Measurements from ENCODE around the gene SH2B3. TPM values are rescaled to one million over a fixed set of nuclear protein-coding genes. Genes with fewer than 3 reads are reported as not detected.

Gene SH2B3
- total RNA-seq, 1 donor from 2014 or later: 231 TPM

DNA sequence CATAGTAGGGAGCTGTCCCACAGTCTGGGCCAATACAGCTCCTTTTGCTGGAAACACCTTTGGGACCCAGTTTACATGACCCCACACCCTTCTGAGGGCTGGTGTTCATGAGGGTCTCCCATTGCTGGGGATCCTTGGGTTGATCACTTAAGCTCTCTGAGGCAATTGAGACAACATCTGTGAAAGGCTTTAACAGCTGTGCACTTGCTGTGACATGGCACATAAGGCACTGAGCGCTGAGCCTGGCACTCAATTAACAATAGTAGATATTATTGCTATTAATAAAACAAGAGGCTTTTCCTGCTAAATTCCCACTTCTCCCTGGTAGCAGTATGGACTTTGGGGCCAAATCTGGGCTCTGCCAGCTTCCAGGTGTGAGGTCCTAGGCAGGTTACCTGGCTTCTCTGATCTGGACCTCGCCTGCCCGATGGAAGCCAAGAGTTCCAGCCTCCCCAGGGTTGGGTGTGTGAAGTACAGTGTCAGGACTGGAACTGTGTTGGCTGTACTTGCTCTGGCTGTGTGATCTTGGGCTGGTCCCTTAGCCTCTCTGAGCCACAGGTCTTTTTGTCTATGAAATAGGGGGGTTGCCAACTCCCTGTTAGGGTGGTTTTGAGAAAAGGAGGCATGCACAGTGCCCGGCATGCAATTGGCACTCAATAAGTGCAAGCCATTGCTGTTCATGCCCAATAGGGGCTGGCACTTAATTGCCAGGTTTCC is 3.1 kb downstream of the SH2B3 start:
- DNase-seq (ENCODE audit: extremely low read depth, low read depth, low spot score): no peak

DNA sequence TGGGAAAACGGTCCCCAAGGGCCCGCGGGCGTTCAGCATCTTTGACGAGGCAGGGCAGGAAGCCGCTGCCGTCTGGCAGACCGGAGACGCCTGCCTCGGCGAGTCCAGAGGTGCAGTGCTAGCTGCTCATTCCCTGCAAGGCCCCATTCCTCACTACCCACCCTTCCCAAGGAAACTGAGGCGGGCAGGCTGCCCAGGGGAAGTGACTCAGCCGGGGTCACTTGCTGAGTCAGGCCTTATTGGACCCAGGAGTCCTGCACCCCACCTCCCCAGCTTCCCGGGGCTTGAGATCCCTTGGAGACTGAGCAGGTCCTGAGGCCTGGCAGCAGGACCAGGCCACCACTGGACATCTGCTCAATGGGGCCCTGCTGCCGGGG is 3.7 kb downstream of the SH2B3 start:
- DNase-seq (ENCODE audit: extremely low read depth, low read depth, low spot score): no peak

DNA sequence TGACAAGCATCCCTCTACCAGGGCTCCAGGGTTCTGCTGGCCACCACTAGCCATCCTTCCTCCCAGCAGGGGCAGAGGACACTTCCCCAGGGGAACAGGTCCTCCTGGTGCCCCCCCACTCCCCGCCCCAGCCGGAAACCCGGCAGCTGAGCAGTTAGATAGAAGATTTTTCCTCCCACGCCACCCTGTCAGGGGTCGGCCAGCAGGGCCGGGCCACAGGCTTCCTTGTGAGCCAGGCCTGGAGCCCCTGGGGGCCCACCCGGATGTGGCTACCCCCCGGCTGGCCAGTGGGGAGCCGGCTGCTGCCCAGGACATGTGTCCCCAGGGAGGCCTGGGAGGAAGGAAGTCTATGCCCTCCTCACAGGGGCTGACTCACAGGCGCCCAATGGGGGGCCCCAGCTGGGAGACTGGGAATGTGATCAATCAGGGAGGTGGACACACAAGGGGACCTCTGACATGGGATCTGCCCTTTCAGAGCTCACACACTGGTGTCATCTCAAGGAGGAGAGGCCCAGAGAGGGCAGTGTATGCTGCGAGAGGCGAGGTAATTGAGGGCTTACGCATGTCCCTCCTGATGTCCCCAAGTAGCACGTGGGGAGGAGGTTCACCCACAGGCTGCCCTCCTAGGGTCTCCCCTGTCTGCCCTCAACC is 4.2 kb downstream of the SH2B3 start:
- DNase-seq (ENCODE audit: extremely low read depth, low read depth, low spot score): no peak

DNA sequence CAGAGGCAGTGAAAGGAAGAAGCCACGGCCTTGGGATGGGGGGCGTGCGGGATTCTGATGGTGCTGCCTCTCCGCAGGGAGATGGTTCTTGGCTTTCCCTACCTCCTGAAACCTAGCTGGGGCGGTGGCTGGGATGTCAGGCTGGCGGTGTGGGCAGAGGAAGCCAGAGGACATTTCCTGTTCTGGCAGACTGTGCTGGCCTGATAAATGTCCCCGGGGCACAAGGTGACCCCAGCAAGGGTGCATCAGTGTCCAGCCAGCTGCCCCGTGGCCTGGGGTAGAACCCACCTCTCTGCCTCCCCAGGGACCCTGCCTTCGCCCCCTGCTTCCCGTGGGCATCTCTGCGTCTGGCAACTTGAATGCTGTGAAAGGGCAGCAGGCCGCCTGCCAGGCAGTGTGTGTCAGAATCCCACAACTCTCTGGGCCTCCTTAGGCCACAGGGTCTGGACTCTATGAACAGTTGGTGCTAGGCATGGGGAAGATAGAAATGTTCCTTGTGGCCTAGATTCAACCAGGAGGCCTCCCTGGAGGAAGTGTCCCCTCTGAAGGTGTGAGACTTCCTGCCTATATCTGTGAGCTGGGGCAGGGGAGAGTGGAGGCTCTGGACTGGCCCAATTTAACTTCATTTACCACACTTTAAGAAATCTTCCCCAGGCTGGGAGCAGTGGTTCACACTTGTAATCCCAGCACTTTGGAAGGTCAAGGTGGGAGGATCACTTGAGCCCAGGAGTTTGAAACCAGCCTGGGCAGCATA is 4.9 kb downstream of the SH2B3 start:
- no peak for DNase-seq (ENCODE audit: extremely low read depth, low read depth, low spot score)

DNA sequence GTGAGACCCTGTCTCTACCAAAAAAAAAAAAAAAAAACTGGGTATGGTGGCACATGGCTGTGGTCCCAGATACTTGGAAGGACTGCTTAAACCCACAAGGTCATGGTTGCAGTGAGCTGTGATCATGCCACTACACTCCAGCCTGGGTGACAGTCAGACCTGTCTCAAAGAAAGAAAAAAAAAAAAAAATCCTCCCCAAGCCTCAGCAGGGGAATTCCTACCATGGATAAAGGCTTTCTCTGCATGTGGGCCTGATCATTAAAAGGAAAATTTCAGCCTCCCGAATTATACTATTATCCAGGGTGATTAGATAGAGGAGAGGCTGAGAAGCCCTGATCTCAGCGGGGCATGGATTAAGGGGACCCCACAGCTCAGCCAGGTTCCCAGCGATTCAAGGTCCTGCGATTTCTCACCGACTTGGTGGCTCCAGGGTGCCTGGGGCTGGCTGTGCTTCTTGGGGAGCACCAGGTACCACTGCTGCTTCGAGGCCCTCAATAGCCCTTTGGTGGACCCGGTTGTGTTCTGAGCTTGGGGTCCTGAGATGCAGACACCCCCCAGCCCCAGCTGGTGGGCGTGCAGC is 5.6 kb downstream of the SH2B3 start:
- no peak for DNase-seq (ENCODE audit: extremely low read depth, low read depth, low spot score)

DNA sequence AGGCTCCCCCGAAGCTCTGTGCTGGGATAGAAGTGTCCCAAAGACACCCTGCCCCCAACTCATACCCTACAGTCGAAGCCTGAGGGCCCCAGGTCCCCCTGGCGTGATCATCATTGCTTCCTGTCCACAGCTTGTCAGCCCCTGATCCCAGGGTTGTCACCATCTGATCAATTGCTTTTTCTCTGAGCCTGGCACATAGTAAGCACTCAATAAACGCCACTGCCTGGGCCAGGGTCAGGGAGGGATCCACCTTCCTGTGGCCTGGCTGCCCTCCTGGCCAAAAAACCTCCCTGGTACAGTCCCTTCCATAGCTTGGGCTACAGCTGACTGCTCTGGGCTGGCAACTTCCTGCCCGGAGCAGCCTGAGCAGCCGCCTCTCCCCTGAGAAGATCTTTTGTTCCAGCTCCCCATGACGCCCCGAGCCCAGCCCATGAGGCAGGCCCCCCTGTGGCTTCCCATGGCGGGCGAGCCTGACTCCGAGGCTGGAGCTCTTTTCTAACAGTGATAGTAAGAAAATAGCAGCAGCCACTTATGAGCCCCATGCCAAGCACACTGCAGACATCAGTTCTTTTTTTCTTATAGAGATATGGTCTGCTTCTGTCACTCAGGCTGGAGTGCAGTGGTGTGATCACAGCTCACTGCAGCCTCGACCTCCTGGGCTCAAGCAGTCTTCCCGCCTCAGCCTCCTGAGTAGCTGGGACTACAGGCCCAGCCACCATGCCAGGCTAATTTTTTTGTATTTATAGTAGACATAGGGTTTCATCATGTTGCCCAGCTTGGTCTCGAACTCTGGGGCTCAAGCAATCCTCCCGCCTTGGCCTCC is 6.5 kb downstream of the SH2B3 start:
- no peak for DNase-seq (ENCODE audit: extremely low read depth, low read depth, low spot score)

DNA sequence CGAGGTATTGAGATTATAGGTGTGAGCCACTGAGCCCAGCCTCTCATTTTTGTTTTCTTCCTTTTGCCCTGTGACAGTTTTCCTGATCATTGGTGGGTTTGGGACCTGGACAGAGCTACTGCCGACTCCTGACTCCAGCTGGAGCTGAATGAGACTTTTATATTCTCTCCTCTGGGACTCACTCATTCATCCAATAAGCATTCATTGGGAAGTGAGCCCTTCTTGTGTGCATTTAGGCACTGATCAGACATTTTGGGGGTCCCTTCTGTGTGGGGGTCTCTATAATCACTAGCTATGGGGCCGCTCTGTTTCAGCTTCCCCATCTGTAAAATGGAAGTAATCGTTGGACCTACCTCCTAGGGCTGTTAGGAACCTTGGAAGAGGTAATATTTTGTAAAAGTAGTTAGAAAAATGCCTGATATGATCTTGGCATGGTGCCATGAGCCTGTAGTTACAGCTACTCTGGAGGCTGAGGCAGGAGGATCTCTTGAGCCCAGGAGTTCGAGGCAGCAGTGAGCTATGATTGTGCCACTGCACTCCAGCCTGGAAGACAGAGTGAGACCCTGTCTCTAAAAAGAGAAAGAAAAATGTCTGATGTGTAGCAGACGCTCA is 7.2 kb downstream of the SH2B3 start:
- no peak for DNase-seq (ENCODE audit: extremely low read depth, low read depth, low spot score)

DNA sequence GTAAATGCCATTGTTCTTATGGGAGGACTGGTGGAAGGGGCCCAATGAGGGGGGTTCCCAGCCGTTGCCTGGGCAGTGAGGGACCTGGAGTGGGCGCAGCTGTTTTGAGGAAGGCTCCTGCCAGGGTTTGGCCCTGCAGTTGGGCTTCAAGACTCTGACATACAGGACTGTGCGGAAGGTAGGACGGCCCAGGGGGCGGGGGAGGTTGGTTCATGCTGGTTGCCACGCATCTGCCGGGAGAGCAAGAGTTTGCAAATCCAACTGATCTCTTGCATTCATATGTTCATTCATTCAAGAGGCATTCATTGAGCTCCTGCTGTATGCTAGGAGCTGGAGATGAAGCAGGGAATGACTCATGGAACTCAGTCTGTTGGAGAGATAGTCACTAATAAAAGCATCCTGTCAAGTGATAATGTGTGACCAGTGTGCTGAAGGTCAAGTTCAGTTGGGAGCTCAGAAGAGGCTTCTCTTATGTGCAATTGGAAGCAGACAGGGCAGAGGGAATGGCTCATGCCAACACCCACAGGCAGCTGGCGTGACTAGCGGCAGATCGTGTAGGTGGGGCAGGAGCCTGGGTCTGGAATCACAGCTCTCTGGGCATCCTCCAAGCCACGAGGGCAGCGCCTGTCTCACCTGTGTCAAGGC is 7.8 kb downstream of the SH2B3 start:
- no peak for DNase-seq (ENCODE audit: extremely low read depth, low read depth, low spot score)

DNA sequence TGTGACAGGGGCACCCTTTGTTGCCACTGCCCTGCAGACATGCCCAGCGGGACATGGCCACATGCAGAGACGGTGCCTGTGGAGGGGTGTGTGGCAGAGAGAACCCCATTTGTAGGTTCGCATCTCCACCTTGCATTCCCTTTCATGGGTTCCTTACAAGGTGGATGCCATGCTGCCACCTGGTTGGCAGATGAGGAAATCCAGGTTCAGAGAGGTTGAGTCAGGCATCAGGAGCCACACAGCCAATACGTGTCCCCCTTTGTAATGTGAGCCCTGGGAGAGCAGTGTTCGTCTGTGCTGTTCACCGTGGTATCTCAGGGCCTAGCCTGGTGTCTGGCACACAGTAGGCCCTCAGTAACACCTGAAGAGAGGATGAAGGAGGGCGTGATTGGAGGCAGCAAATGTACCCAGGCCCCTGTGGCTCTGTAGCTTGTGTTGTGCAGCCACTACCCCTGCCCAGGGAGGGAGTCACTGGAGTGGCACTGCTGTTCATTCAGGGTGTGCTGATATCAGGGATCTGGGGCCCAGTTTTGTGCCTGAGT is 9.1 kb downstream of the SH2B3 start:
- DNase-seq (ENCODE audit: extremely low read depth, low read depth, low spot score): no peak

DNA sequence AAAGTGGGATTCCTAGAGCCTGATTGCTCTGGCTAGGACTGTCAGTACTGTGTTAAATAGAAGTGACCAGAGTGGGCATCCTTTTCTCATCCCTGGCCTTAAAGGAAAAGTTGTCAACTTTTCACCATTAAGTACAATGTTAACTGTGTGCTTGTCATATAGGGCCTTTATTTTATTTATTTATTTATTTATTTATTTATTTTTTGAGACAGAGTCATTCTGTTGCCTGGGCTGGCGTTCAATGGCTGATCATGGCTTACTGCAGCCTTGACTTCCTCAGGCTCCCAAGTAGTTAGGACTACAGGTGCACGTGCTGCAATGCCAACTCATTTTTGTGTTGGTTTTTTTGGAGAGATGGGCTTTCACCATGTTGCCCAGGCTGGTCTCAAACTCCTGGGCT is 11.6 kb downstream of the SH2B3 start:
- no peak for DNase-seq (ENCODE audit: extremely low read depth, low read depth, low spot score)

DNA sequence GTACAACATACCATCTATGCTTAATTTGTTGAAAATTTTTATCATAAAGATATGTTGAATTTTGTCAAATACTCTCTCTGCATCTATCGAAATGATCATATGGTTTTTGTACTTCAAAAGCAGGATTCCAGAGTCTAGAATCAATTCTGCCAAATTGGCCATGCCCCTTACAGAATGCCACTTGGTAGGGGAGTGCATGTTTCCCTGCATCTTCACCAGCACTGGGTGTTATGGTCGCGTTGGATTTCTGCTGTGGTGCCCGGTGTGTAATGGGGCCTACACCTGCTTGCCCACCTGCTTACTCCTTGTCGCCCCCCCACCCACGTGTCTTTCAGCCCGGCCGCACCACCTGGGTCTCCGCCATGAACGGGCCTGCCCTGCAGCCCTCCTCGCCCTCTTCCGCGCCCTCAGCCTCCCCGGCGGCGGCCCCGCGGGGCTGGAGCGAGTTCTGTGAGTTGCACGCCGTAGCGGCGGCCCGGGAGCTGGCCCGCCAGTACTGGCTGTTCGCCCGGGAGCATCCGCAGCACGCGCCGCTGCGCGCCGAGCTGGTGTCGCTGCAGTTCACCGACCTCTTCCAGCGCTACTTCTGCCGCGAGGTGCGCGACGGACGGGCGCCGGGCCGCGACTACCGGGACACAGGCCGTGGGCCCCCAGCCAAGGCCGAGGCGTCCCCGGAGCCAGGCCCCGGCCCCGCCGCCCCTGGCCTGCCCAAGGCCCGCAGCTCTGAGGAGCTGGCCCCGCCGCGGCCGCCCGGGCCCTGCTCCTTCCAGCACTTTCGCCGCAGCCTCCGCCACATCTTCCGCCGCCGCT is 12.3 kb downstream of the SH2B3 start:
- no peak for DNase-seq (ENCODE audit: extremely low read depth, low read depth, low spot score)

DNA sequence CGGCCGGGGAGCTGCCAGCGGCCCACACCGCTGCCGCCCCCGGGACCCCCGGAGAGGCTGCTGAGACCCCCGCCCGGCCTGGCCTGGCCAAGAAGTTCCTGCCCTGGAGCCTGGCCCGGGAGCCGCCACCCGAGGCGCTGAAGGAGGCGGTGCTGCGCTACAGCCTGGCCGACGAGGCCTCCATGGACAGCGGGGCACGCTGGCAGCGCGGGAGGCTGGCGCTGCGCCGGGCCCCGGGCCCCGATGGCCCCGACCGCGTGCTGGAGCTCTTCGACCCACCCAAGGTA is 12.8 kb downstream of the SH2B3 start:
- DNase-seq (ENCODE audit: extremely low read depth, low read depth, low spot score): no peak

DNA sequence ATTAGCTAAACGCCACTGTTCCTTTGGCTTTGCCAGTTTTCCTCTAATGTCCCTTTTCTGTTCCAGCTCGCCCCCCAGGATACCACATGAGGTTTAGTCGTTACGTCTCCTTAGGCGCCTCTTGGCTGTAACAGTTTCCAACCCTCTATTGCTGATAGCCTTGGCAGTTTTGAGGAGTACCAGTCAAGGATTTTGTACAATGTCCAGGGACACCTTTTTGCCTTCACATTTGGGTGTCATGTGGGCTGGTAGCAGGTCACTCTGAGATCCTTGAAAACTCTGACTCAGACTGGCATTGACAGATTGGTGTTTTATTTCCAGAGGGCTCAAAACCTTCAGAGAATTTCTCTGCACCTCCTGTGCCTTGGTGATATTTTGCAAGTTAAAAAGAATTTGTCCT is 14.1 kb downstream of the SH2B3 start:
- no peak for DNase-seq (ENCODE audit: extremely low read depth, low read depth, low spot score)

DNA sequence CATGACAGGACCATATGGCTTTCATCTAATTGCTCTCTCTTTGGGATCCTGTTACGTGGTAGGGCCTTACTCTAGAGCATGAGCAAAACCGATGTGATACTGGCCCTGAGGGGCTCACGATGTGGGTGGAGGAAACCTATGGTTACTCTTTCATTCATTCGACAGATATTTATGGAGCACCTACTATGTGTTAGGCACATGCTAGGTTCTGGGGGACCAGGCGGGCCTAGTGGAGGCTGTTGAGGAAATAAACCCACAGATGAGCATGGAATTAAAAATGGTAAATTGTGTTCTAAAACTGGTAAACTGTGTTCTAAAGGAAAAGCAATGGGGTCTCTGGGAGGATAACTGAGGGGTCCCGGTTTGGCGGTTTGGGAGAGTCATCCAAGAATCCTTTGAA is 14.8 kb downstream of the SH2B3 start:
- no peak for DNase-seq (ENCODE audit: extremely low read depth, low read depth, low spot score)

DNA sequence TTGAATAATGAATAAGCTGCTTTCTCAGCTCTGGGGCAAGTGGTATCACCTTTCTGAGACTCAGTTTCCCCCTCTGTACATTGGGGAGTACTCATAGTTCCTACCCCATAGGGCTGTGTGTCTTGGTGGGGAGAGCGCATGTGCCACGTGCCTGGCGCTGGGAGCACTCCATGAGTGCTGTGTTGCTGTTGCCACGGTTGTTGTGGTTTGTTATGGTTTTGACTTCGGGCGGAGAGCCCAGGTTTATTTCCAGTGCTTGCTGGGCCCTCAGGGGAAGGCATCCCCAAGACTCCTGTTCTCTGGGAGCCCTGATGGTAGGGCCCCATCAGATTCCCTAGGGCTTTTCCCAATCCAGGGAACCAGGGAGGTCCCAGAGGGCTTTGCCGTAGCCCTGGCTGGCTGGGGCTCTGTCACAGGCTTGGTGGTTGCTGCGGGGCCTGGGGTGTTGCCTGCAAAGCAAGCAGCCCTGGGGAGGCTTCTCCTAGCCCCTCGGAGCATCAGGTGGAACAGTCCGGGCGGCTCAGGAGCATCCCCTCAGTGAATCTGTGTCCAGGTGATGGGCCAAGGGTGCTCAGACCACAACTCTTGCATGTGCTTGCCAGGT is 18.6 kb downstream of the SH2B3 start:
- DNase-seq (ENCODE audit: extremely low read depth, low read depth, low spot score): no peak

DNA sequence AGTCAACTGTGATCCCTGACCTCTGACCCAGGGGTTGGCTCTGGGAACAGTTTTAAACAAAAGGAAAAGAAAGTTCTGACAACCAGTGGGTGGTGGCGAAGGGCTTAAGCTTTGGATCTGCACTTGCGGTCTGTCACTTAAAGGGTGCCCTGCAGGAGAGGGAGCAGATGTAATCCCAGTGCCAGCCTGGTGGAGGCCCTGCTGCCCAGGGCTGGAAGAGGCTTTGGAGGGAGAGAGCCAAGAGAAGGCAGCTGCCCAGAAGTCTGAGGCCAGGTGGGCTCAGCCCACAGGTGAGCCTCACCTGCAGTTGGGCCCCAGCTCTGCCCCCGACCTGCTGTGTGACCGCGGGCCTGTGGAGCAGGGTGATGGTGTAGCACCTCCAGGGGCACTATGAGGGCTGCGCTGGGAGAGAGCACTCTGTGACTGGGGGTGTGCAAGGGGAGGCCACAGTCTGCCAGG is 19.1 kb downstream of the SH2B3 start:
- DNase-seq (ENCODE audit: extremely low read depth, low read depth, low spot score): no peak

DNA sequence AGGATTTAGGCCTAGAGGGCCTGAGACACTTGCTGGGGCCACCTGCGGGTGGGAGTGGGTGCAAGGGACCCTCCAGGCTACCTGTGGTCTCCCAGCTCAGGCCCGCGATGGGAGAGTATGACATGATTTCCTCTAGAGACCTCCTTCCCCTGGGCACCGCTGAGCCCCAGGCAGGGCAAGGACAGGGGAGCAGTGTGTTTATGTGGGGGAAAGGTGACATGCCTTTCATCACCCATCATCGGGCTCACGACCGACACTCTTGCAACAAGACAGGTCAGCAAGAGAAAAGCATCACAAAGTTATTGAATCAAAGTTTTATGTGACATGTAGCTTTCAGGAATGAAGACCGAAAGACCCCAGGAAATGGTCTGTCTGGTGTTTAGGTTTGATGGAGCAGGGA is 19.9 kb downstream of the SH2B3 start:
- no peak for DNase-seq (ENCODE audit: extremely low read depth, low read depth, low spot score)

DNA sequence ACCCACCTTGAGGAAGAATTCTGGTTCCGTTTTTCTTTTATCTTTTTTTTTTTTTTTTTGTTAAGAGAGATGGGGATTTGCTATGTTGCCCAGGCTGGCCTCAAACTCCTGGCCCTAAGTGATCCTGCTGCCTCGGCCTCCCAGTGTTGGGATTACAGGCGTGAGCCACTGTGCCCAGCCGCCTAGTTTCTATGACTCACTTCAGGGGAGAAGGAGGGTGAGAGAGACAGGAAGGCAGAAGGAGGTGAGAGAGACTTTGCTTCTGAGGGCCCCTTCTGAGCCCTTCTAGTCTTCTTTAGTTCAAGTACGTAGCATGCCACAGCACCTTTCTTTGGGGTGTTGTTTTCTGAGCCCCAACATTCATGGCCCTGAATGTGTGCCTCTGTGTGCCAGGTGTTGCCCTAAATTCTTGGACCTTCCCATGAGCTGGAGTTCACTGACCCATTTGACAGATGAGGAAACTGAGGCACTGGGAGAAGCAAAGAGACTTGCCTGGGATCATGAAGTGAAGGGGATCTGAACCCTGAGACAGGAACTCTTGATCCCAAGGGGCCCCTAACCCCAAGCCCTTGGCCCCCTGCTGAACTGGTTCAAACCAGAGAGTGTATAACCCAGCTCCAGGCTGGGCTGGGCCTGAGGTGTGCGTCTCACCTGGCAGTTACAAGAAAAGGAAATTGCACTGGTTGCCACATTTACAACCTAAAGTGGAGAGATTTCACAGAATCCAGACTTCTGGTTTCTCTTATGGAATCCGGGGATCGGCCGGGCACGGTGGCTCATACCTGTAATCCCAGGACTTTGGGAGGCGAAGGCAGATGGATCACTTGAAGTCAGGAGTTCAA is 20.8 kb downstream of the SH2B3 start:
- no peak for DNase-seq (ENCODE audit: extremely low read depth, low read depth, low spot score)

Data from glomerular endothelial cell (primary cell).